ENCODE results near the gene LSP1. TPM values are rescaled to one million over a fixed set of nuclear protein-coding genes. Genes with fewer than 3 reads are reported as not detected.
"Not testable (repeated sequence)": the region's sequence is repeated elsewhere in the genome, so short reads cannot be mapped to it uniquely, and the experiment has no call there.

LSP1 gene
- total RNA-seq, 1 donor from 2014 or later, result not detected

DNA sequence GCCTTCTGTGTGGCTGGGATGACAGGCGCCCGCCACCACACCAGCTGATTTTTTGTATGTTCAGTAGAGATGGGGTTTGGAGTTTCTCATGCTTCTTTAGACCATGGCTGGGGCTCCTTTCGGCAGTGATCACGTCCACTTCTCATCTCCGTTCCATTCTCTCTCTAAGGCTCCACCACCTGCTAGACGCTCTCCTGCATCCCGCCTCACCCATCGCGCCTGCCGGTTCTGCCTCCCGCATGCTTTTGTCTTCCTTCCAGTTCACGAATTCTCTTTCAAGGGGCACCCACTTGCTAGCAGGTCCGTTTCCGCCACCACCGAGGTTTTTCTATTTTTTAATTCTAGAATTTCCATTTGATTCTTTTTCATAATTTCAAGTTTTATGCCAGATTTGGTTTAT, 40.1 kb upstream of the LSP1 start:
- H3K4me3 ChIP-seq (ENCODE audit: low read depth, low read length), result no peak overlapping the region
- no peak for DNase-seq (ENCODE audit: low read depth)
- TF ChIP-seq, protein P1, sequence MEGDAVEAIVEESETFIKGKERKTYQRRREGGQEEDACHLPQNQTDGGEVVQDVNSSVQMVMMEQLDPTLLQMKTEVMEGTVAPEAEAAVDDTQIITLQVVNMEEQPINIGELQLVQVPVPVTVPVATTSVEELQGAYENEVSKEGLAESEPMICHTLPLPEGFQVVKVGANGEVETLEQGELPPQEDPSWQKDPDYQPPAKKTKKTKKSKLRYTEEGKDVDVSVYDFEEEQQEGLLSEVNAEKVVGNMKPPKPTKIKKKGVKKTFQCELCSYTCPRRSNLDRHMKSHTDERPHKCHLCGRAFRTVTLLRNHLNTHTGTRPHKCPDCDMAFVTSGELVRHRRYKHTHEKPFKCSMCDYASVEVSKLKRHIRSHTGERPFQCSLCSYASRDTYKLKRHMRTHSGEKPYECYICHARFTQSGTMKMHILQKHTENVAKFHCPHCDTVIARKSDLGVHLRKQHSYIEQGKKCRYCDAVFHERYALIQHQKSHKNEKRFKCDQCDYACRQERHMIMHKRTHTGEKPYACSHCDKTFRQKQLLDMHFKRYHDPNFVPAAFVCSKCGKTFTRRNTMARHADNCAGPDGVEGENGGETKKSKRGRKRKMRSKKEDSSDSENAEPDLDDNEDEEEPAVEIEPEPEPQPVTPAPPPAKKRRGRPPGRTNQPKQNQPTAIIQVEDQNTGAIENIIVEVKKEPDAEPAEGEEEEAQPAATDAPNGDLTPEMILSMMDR (conservative IDR thresholded peaks at IDR 0.05; ENCODE audit: low read depth, low read length), result no peak

DNA sequence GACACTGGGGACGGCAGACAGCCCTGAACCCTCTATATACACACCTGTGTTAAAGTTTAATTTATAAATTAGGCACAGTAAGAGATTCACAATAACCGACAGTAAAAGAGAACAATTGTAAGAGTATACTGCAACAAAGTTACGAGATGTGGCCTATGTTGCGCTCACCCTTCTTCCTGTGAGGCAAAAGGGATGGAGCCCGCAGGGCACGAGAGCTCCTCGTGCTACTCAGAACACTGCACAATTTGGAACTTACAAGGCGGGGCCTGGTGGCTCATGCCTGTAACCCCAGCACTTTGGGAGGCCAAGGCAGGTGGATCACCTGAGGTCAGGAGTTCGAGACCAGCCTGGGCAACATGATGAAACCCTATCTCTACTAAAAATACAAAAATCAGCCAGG, 39.5 kb upstream of the LSP1 start:
- not testable (repeated sequence) for H3K4me3 ChIP-seq (ENCODE audit: low read depth, low read length); DNase-seq (ENCODE audit: low read depth)

DNA sequence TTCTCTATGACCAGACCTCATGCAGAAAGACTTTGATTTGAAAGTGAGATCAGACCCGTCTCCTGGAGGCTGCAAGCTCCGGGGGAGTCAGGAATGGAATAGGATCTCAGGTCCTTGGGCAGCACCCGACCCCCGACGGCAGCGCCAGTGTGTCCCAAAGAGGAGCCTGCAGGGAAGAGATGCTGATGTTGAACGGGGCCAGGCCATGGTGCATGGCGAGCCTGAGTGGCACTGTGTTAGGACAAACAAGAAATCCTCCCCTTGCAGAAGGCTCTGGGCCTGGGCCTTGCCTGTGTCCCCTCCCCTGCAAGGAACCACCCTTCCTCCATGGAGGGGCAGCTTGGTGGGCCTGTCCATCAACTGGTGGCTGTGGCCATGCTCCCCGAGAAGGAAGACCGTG, 38.2 kb upstream of the LSP1 start:
- no peak for DNase-seq (ENCODE audit: low read depth)
- no peak overlapping the region for H3K4me3 ChIP-seq (ENCODE audit: low read depth, low read length)
- TF ChIP-seq, protein P1 (conservative IDR thresholded peaks at IDR 0.05; ENCODE audit: low read depth, low read length), result no peak

DNA sequence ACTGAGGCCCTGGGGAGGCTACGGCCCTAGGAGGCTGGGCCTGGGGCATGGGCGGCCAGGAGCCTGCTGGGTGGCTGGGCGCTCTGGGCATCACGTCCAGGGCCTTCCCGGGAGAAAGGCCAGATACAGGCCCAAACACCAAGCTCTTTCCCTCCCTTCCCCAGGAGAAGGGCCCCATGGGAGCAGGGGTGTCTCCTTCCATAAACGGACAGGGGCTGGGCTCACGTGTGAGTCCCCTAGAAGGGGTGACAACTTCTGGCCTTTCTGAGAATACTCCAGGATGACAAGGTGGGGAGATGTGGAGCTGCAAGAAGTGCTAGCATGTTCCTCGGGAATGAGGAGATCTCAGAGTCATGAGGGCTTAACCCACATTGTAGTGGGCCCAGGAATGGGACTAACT, 37.6 kb upstream of the LSP1 start:
- TF ChIP-seq, protein P1 (conservative IDR thresholded peaks at IDR 0.05; ENCODE audit: low read depth, low read length), result no peak
- no peak overlapping the region for H3K4me3 ChIP-seq (ENCODE audit: low read depth, low read length)
- no peak for DNase-seq (ENCODE audit: low read depth)

DNA sequence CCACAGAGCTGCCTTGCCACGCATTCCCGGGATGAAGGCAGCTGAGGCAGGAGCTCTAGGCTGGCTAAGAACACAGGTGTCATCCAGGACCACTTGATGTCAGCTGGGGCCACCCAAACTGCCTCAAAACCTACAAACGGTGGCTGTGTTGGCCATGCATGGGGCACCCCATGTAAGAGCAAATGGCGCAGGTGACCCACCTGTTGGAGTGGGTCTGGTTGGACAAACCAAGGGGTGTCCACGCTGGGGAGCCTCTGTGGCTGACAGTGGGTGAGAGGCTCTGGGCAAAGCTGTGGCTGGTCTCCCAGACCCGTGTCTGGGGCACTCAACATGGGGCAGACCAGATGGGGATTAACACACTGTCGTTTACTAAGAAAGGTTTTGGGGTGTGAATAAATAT, 37.1 kb upstream of the LSP1 start:
- no peak for DNase-seq (ENCODE audit: low read depth)
- H3K4me3 ChIP-seq (ENCODE audit: low read depth, low read length), result no peak overlapping the region
- TF ChIP-seq, protein P1 (conservative IDR thresholded peaks at IDR 0.05; ENCODE audit: low read depth, low read length), result no peak

DNA sequence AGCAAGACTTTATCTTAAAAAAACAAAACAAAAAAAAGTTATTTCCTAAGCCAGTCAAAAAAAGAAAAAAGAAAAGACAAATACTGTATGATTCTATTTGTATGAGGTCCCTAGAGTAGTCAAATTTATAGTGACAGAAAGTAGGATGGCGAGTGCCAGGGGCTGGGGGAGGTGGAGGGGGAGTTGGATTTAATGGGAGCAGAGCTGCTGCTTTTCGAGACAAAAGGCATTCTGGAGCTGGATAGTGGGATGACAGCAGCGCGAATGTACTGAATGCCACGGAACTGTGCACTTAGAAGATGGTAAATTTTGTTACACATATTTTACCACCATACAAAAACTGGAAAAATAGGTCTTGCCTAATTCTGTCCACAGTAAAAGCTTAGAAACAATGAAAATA, 35.9 kb upstream of the LSP1 start:
- no peak overlapping the region for H3K4me3 ChIP-seq (ENCODE audit: low read depth, low read length)
- TF ChIP-seq, protein P1 (conservative IDR thresholded peaks at IDR 0.05; ENCODE audit: low read depth, low read length), result no peak
- no peak for DNase-seq (ENCODE audit: low read depth)

DNA sequence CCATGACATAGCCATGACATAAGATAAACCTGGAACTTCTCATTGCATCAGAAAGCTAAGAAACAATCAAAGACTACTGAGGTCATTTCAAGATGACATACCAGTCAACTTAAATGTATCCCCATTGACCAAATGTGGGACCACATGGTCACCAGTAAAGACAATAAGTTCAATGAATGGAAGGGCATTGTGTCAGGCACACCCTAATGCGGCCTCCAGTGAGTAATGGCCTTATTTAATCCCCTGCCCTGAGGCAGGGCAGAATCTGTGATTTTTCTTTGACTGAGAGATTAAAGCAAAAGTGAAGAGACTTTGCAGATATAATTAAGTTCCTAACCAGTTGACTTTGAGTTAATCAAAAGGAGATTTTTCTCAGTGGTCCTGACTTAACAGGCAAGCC, 35.4 kb upstream of the LSP1 start:
- no peak overlapping the region for H3K4me3 ChIP-seq (ENCODE audit: low read depth, low read length)
- TF ChIP-seq, protein P1 (conservative IDR thresholded peaks at IDR 0.05; ENCODE audit: low read depth, low read length), result no peak
- no peak for DNase-seq (ENCODE audit: low read depth)

DNA sequence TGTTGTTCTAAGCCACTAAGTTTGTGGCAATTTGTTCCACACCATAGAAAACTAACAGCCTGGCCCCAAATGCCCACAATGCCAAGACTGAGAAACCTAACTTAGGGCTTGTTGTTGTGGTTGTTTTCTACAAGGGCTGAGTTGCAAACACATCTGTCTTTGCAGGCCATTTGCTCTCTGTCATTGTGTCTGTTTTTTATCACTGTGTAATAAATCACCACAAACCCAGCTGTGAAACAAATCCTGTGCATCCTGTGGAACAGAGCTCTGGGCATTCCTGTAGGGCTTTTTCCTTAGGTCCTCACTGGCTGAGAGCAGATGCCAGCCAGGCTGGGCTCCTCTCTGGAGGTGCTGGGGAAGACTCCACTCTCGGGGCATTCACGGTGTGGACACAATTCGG, 33.8 kb upstream of the LSP1 start:
- no peak for DNase-seq (ENCODE audit: low read depth)
- no peak overlapping the region for H3K4me3 ChIP-seq (ENCODE audit: low read depth, low read length)
- TF ChIP-seq, protein P1 (conservative IDR thresholded peaks at IDR 0.05; ENCODE audit: low read depth, low read length), result no peak

All from epithelial cell of proximal tubule (primary cell).